SH-SY5Y (cell line): ENCODE data around the gene BUD13.

ENCODE experiments used
- GATA2 ChIP-seq: IDR thresholded peaks from 2 replicates; pipeline ENCODE4 v1.6.1; 2011; ENCODE audit warnings: mild to moderate bottlenecking, low read depth, low read length
- GATA3 ChIP-seq: IDR thresholded peaks from 2 replicates; pipeline ENCODE4 v1.6.1; 2011; ENCODE audit warnings: low read depth, mild to moderate bottlenecking, low read length, moderate library complexity

GRCh38 chr11:116731097-116731761 is 41.6 kb downstream of the BUD13 start:
- no peak for TF ChIP-seq GATA2
- no peak for TF ChIP-seq GATA3
